ENCODE measurements around the gene ATCAY. TPM values are rescaled to one million over a fixed set of nuclear protein-coding genes. Genes with fewer than 3 reads are reported as not detected.
"Not testable (repeated sequence)": the region's sequence is repeated elsewhere in the genome, so short reads cannot be mapped to it uniquely, and the experiment has no call there.

ATCAY gene
- total RNA-seq, 1 experiment from 2014 or later, result not detected

DNA sequence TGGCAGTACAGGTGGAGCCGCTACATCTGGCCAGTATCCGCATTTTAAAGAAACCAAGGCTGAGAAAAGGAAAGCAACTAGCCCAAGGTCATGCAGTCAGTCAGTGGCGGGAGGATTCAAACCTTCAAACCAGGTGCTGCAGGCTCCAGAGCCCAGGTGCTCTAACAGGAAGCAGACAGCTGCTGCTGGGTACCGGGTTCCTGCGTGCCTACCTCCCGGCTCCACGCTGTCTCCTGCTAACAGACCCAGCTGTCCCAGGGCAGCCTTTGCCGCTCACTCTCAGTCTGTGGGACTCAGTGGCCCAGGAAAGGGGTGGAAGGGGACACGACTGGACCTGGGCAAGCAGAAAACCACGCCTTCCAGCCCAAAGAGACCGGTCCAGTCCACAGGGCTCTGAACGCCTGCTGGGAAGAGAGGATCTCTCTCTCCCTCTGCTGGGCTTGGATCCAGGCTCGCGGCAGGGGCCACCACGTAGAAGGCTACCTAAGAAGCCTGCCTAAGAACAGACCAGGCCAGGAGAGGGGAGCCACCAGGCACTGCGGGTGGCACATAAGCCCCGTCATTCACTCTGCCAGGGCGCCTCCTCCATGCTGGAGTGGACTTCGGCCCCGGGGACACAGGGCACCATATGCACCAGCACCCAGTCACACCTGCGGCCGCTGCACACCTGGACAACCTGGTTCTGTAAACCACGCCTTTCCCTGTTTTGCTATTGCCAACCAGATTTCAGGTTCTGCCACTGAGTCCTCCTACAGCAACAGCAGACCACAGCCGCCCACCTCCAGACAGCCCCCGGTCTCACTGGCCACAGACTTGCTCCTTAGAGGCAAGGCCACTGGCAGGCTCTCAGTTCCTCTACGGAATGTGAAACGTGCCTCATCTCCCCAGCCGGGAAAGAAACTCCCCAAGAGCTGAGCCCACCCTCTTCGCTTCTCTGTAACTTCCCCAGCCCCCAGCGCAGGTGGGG is 85.8 kb downstream of the ATCAY start:
- H3K9ac ChIP-seq (ENCODE audit: low read length), result no peak overlapping the region
- no peak overlapping the region for H2AFZ ChIP-seq (ENCODE audit: low read length)
- H3K9me3 ChIP-seq (ENCODE audit: low read length), result no peaks in the 10 kb centered on the region
- intact Hi-C loops (cut with micrococcal nuclease), result no loop called here
- H3K4me1 ChIP-seq (ENCODE audit: insufficient read depth, low read length), result peaks cover 15% of the 10 kb centered on the region
- DNase-seq (no peak), ATAC-seq (no peak)
- H3F3A ChIP-seq (ENCODE audit: low read length, unreplicated experiment), result no peaks in the 10 kb centered on the region
- ChIA-PET POLR2A (ENCODE audit: unreplicated experiment) (no interaction called here), CTCF (no interaction called here)
- TF ChIP-seq EZH2phosphoT487 (IDR thresholded peaks at IDR 0.05; ENCODE audit: borderline replicate concordance, low read length), result no peak
- TF ChIP-seq, protein P1, sequence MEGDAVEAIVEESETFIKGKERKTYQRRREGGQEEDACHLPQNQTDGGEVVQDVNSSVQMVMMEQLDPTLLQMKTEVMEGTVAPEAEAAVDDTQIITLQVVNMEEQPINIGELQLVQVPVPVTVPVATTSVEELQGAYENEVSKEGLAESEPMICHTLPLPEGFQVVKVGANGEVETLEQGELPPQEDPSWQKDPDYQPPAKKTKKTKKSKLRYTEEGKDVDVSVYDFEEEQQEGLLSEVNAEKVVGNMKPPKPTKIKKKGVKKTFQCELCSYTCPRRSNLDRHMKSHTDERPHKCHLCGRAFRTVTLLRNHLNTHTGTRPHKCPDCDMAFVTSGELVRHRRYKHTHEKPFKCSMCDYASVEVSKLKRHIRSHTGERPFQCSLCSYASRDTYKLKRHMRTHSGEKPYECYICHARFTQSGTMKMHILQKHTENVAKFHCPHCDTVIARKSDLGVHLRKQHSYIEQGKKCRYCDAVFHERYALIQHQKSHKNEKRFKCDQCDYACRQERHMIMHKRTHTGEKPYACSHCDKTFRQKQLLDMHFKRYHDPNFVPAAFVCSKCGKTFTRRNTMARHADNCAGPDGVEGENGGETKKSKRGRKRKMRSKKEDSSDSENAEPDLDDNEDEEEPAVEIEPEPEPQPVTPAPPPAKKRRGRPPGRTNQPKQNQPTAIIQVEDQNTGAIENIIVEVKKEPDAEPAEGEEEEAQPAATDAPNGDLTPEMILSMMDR (conservative IDR thresholded peaks at IDR 0.05; ENCODE audit: low read depth, low read length), result no peak
- no peak for TF ChIP-seq EZH2 (IDR thresholded peaks at IDR 0.05; ENCODE audit: low read length, unreplicated experiment)
- H3K27ac ChIP-seq (ENCODE audit: low read length), result no peak overlapping the region
- H3K4me2 ChIP-seq (ENCODE audit: low read length), result no peak overlapping the region
- no peak overlapping the region for H3K4me3 ChIP-seq (ENCODE audit: low read length)
- no TSS peak for BruUV-seq (replicated peaks)
- H3K36me3 ChIP-seq (ENCODE audit: low read depth, low read length), result no peaks in the 10 kb centered on the region; the same call in 1 of the 2 replicates
- H3K9me2 ChIP-seq (replicated peaks; ENCODE audit: low read length), result no peaks in the 10 kb centered on the region
- no peaks in the 10 kb centered on the region for H3K27me3 ChIP-seq (ENCODE audit: low read length)
- H4K20me1 ChIP-seq (ENCODE audit: low read length), result no peaks in the 10 kb centered on the region
- H3K79me2 ChIP-seq (ENCODE audit: low read length), result peaks cover 41% of the 10 kb centered on the region

DNA sequence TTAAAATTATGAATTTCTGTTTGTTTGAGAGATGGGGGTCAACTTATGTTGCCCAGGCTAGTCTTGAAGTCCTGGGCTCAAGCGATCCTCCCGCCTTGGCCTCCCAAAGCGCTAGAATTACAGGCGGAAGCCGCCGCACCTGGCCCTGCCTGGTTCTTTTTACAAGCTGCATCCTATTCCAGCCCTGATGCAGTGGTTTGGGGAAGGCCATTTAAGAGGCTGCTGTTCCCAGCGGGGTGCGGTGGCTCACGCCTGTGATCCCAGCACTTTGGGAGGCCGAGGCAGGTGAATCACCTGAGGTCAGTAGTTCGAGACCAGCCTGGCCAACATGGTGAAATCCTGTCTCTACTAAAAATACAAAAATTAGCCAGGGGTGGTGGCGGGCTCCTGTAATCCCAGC is 87.5 kb downstream of the ATCAY start:
- H4K20me1 ChIP-seq (ENCODE audit: low read length); BruUV-seq (replicated peaks); intact Hi-C loops (cut with micrococcal nuclease); H2AFZ ChIP-seq (ENCODE audit: low read length); H3K9ac ChIP-seq (ENCODE audit: low read length); DNase-seq; H3K9me2 ChIP-seq (replicated peaks; ENCODE audit: low read length); POLR2A ChIA-PET (ENCODE audit: unreplicated experiment); H3K36me3 ChIP-seq (ENCODE audit: low read depth, low read length); H3K4me3 ChIP-seq (ENCODE audit: low read length); H3F3A ChIP-seq (ENCODE audit: low read length, unreplicated experiment); H3K27me3 ChIP-seq (ENCODE audit: low read length); ATAC-seq; H3K9me3 ChIP-seq (ENCODE audit: low read length): not testable (repeated sequence)
- peaks cover 15% of the 10 kb centered on the region for H3K4me1 ChIP-seq (ENCODE audit: insufficient read depth, low read length)
- CTCF ChIA-PET, result interaction anchor here (0.6 to 1.6 kb wide), 2 partner anchors 87 to 205 kb away, joined by 3 to 7 read pairs; partner anchors contain the start of genes ATCAY and MRPL54
- H3K4me2 ChIP-seq (ENCODE audit: low read length), result peak overlapping the region; percentile 99; the same call in 1 of the 2 replicates
- peaks cover 41% of the 10 kb centered on the region for H3K79me2 ChIP-seq (ENCODE audit: low read length)
- H3K27ac ChIP-seq (ENCODE audit: low read length), result peak overlapping the region; percentile 93

DNA sequence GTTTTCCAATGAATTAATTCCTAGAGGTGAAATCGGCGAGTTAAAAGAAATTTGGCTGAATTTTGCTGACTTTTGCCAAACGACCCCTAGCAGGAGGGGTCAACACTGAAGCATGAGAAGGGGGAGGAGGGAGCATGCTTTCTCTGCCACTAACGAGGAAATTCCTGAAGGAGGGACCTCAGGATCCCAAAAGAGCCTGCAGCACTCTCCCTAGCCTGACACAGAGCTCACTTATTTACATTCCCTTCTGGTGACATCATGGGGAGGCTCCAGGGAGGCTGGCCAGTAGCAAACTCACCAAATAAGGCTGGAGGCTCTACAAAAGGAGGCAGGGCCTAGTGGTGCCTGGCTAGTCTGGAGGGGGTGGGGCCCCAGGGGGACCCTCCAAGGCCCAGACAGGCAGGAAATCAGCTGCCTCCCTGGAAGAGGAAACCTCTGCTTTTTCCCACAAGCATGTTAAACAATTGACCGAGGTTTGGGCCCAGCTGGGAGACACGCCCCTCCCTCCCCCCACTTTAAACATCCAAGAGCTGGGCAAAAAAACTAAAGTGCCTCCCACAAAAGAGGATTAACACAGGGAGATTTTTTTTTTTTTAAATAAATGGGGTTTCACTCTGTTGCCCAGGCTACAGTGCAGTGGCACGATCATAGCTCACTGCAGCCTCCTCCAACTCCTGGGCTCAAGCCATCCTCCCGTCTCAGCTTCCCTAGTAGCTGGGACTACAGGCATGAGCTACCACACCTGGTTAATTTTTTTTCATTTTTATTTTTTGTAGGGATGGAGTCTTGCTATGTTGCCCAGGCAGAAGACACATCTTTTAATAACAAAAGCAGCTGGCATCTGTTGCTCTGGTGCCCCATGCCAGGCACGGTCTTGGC is 88.3 kb downstream of the ATCAY start:
- ChIA-PET POLR2A (ENCODE audit: unreplicated experiment) (interaction anchor here (0.7 kb wide), 1 partner anchor 386 kb away, joined by 3 read pairs; no protein-coding TSS in a partner anchor), CTCF (interaction anchor here (0.6 to 1.6 kb wide), 2 partner anchors 88 to 206 kb away, joined by 3 to 7 read pairs; partner anchors contain the start of genes ATCAY and MRPL54)
- H3K9ac ChIP-seq (ENCODE audit: low read length), result peak overlapping the region; percentile 90
- no peaks in the 10 kb centered on the region for H3F3A ChIP-seq (ENCODE audit: low read length, unreplicated experiment)
- ATAC-seq, result peak; percentile 74
- no peak for TF ChIP-seq EZH2phosphoT487 (IDR thresholded peaks at IDR 0.05; ENCODE audit: borderline replicate concordance, low read length)
- TF ChIP-seq, protein P1 (conservative IDR thresholded peaks at IDR 0.05; ENCODE audit: low read depth, low read length), result no peak
- no peak for TF ChIP-seq EZH2 (IDR thresholded peaks at IDR 0.05; ENCODE audit: low read length, unreplicated experiment)
- H3K27ac ChIP-seq (ENCODE audit: low read length), result peak overlapping the region; percentile 93
- peaks cover 41% of the 10 kb centered on the region for H3K79me2 ChIP-seq (ENCODE audit: low read length)
- peaks cover 15% of the 10 kb centered on the region for H3K4me1 ChIP-seq (ENCODE audit: insufficient read depth, low read length)
- no peak overlapping the region for H2AFZ ChIP-seq (ENCODE audit: low read length)
- H4K20me1 ChIP-seq (ENCODE audit: low read length), result no peaks in the 10 kb centered on the region
- BruUV-seq (replicated peaks), result no TSS peak
- peak overlapping the region; percentile 90 for H3K4me3 ChIP-seq (ENCODE audit: low read length)
- no peaks in the 10 kb centered on the region for H3K9me2 ChIP-seq (replicated peaks; ENCODE audit: low read length)
- H3K4me2 ChIP-seq (ENCODE audit: low read length), result peak overlapping the region; percentile 99
- H3K27me3 ChIP-seq (ENCODE audit: low read length), result no peaks in the 10 kb centered on the region
- intact Hi-C loops (cut with micrococcal nuclease), result no loop called here
- DNase-seq, result peak; percentile 96
- H3K36me3 ChIP-seq (ENCODE audit: low read depth, low read length), result no peaks in the 10 kb centered on the region
- H3K9me3 ChIP-seq (ENCODE audit: low read length), result no peaks in the 10 kb centered on the region
